SIG-M5 treated with dmso at 0.1 percent for 504 hours (cell line): ENCODE measurements around the gene SPRYD3.
"Not testable (repeated sequence)": the region's sequence is repeated elsewhere in the genome, so short reads cannot be mapped to it uniquely, and the experiment has no call there.

ENCODE experiments used
- DNase-seq: peaks from one replicate; lab custom pipeline; 2025; ENCODE audit not compliant: unreplicated experiment; lab: John Stamatoyannopoulos, UW

Gene SPRYD3

DNA sequence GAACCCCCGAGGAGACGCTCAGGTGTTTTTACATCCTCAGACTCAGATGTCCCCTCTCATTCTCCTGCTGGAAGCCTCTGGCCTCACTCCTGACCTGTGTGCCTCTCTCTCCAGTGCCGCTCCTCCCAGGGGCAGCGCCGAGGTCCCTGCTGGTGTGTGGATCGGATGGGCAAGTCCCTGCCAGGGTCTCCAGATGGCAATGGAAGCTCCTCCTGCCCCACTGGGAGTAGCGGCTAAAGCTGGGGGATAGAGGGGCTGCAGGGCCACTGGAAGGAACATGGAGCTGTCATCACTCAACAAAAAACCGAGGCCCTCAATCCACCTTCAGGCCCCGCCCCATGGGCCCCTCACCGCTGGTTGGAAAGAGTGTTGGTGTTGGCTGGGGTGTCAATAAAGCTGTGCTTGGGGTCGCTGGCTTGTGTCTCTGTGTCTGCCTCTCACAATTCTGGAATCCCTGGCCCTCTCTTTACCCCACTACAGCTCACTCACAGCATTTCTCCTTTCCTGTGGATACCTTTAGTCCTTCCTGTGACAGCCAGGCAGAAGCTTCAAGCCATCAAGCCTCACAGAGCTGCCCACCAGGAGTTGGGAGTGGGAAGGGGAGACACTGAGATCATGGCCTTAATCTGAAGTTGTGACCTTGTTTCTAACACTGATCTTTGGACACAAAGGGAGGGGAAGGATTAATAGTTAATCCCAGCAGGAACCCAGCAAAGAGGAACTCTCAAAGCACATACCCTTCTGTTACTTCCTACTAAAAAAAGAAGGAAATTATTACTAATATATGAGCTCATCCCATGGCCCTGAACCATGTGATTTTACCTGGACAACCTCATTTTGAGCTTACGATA, 23.0 kb upstream of the SPRYD3 start:
- no peak for DNase-seq

DNA sequence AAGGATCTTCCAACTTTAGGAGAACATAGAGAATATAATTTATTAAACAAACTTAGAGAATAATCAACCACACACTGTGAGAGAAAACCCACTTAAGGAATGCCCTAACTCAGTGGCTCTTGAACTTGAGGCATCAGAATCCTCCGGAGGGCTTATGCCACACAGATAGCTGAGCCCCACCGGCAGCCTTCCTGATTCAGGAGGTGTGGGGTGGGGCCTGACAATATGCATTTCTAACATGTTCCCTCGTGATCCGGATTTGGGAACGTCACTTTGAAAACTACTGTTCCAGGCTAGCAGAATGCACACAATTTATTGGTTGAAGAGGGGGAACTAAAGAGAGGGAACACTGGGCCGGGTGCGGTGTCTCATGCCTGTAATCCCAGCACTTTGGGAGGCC, 22.1 kb upstream of the SPRYD3 start:
- DNase-seq, result no peak

DNA sequence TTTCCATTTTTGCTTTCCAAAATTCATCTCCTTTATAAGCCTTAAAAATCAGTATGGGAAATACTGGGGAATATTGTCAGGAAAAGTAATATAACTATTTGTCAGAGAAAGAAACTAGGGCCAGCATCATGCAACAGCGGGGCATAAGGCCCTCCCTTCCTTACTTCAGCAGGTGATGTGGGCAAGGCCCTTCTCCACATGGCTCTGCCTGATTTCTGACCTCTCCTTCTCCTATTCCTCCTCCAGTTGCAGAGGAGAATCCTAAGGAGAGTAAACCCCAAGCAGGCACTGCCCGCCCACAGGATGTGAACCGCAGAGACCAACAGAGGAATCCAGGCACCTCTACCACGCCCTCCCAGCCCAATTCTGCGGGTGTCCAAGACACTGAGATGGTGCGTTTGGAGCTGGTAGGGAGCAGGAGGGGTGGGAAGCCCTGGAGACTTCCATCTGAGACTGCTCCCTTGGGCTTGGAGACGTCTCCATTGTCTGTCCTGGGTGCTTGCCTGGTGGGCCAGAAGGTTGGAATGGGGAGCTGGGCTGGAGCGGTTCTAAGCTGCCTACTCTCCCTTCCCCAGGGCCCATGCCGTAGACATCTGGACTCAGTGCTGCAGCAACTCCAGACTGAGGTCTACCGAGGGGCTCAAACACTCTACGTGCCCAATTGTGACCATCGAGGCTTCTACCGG, 21.4 kb upstream of the SPRYD3 start:
- DNase-seq, result no peak

DNA sequence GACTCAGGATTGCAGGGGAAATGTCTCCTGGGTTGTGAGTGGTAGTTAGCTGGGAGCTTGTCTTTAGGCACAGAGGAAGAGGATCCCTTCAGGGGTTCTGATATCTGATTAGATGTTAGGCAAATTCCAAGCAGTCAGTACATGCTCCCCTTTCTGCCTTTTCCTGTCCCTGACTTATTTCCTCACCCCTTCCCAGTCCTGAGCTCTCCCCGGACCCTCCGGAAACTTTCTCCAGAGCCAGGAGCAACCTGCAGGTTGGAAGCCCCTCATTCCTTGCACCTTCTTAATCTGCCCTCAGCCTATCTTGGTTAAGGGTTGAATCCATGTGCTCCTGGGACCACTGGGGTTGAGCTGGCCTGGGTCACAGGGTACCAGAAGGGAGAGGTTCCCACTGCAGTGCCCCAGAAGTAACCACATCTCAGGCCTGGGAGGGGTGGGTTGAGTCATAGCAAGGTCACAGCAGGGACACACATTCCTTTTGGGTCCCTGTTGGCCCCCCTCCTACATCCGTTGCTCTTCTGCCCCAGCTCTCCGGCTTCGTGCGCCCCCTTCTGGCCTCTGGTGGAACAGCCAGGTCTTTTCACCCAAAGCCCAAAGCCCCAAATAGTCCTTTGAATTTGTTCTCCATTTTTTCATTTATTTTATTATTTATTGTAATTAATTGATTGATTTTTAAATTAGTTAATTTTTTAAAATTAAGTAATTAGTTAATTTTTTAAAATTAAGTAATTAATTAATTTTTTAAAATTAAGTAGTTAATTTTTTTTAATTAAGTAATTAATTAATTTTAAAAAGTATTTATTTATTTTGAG, 20.1 kb upstream of the SPRYD3 start:
- DNase-seq, result peak; percentile 94

DNA sequence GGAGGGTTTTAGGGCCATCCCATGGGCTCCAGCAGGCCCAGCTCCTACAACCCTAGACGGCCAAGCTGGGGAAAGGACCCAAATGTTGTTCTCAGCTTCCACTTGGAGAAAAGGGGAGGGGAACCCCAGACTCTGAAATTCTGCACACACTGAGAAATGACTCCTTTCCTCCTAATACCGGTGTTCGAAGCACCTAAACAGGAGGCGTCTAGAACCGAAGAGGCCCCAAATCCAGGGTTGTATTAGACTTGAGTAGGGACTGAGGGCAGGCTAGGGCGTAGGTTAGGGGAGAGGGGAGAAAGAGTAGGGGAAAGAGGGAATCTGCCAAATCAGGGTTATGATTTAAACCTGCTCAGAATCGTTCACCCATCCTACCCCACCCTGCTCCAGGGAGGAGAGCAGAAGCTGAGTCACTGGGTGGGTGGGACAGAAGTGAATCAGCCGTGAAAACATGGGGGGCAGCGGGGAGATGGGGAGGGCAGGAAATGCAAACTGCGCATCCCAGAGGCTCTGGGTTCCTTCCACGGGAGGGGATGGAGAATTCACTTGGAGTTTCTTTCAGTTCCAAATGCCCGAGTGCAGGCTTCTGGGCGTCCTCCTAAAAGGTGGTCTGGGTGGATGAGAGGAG, 19.3 kb upstream of the SPRYD3 start:
- DNase-seq, result no peak

DNA sequence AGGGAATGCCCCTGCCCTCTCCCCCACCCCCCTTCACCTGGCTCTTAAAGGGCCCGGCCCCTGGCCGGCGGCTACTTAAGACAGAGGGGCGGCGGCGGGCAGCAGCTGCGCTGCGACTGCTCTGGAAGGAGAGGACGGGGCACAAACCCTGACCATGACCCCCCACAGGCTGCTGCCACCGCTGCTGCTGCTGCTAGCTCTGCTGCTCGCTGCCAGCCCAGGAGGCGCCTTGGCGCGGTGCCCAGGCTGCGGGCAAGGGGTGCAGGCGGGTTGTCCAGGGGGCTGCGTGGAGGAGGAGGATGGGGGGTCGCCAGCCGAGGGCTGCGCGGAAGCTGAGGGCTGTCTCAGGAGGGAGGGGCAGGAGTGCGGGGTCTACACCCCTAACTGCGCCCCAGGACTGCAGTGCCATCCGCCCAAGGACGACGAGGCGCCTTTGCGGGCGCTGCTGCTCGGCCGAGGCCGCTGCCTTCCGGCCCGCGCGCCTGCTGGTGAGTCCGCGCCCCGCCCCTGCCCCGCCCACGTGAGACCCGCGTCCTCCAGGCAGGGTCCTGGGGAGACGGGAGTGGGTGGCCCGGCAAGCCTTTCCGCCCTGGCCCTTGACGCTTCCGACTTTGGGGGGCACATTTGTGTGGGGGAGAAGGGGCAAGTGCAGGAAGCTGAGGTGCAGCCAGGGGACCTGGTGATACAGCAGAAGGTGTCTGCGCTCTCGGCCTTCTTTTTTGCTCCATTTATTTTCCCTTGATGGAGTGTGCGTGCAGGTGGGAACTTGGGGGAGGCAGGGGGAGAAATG, 18.6 kb upstream of the SPRYD3 start, which contains the start of gene IGFBP6:
TSS of gene IGFBP6 (plus strand) at position 104 of the 790 bp plus-strand sequence. CDS start at position 155, 51 bp downstream.
- no peak for DNase-seq

DNA sequence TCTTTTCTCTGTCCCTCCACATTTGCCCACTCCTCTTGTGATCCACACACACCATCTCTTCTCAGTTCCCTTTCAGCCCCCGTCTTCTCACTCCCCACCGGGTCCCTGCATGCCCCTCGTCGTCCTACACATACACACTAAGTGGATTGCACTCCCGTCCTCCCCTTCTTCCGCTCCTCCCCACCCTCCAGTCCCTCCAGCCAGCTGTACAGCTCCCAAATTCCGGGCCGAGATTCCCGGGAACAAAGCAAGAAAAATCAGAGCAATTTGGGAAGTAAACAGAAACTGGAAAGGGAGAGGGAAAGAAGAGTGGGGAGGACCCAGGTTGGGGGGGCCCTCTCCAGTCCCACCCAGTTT, 18.0 kb upstream of the SPRYD3 start:
- no peak for DNase-seq

DNA sequence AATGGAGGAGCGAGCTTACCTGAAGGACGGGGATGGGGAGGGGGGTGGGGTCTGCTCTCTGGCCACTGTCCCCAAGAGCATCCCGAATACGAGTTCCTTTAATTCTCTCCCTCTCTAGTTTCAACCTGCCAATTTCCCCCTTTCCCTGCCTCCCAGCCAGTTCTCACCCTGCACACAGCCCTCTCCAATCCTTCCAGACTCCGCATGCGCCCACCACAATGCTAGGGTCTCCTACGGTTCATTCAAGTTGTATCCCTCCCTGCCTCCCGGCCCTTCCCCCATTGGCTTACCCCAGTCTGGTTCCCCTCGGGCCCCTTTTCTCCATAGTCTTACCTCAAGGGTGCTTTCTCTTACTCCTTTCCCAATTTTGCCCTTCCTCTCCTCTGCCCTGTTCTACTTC, 17.6 kb upstream of the SPRYD3 start:
- DNase-seq, result no peak

DNA sequence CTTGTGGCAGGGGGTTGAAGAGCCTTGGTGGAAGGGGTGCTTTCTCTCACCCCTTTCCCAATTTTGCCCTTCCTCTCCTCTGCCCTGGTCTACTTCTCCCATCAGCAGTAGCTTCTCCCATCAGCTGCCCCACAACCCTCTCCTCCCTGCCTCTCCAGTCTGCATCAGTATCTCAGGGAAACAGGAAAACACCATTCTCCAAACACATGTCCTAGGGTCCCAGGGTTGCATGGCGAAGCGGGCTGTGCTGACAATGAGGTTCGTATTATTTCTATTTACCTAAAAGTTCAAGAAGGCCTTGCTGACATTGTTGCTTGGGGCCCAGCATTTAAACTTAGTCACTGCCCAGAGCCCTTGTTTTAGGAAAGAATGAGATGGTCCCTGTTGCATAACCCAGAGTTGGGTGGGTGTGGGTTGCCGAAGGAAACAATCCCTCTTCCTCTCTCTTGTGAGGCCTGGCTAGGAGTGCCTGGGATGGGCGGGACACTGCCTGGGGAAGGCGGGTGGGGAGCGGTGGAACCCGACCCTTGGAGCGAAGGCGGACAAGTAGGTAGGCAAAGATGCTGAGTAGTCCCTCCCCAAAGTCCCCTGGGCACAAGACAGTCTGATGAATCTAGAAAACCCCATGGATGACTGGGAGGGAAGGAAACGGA, 17.0 kb upstream of the SPRYD3 start:
- DNase-seq, result peak; percentile 37

DNA sequence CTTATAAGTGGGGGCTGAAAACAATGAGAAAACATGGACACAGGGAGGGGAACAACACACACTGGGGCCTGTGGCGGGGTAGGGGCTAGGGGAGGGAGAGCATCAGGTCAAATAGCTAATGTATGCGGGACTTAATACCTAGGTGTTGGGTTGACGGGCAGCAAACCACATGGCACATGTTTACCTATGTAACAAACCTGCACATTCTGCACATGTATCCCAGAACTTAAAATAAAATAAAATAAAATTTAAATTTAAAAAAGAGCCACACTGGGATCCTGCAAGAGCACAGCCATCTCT, 16.4 kb upstream of the SPRYD3 start:
- not testable (repeated sequence) for DNase-seq

DNA sequence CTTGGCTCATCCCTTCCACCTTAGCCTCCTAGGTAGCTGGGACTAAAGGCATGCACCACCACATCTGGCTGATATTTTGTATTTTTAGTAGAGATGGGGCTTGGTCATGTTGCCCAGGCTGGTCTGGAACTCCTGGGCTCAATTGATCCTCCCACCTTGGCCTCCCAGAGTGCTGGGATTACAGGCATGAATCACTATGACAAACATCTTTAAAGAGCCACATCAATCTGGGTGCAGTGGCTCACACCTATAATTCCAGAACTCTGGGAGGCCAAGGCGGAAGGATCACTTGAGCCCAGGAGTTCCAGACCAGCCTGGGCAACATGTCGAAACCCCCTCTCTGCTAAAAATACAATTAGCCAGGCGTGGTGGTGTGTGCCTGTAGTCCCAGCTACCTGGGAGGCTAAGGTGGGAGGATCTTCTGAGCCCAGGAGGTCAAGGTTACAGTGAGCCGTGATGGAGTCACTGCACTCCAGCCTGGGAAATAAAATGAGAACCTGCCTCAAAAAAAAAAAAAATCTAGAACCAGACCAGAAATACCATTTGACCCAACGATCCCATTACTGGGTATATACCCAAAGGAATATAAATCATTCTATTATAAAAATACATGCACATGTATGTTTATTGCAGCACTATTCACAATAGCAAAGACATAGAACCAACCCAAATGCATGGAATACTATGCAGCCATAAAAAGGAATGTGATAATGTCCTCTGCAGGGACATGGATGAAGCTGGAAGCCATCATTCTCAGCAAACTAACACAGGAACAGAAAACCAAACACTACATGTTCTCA, 15.8 kb upstream of the SPRYD3 start:
- not testable (repeated sequence) for DNase-seq

DNA sequence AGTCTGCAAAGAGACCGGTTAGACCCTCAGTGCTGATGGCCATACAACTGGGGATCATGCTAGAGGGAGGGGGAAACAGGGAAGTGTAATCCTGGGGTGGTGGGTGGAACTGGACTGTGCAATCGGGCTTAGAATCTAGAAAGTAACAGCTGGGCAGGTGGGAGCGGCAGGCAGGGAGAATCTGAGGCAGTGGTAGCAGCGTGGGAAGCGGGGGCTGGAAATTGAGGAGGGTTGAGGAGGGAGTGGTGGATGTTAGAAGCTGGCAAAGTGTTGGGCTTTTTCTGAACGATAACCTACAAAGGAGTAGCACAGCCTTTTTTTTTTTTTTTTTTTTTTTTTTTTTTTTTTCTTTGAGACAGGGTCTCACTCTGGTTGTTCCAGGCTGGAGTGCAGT, 15.2 kb upstream of the SPRYD3 start:
- DNase-seq, result no peak

DNA sequence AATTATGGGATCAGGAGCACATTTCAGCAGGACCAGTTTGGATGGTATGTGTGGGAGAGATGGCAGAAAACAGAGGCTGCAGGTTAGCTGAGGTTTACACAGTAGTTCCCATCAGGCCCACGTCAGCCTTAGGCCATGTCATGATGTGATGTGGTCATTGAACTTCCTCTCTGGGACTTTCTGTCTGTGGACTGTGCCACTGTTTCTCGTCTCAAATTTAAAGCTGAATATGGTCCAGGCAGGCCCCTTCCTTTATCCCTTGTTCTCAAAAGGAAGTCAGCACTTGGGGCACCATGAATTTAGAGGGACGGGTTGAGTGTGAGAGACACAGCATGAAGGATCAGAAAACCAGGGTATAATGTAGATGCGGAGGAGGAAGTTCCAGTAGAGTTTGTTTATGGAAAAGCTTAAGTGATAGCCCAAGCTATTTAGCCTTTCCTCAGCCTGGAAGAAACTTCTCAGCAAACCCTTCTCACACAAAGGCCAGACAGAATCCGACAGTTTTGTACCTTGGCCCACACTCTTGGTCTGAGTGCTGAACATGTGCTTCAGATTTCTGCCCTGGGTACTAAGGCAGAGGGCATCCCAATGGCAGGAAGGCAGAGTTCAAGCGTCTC, 14.7 kb upstream of the SPRYD3 start:
- peak; percentile 25 for DNase-seq

DNA sequence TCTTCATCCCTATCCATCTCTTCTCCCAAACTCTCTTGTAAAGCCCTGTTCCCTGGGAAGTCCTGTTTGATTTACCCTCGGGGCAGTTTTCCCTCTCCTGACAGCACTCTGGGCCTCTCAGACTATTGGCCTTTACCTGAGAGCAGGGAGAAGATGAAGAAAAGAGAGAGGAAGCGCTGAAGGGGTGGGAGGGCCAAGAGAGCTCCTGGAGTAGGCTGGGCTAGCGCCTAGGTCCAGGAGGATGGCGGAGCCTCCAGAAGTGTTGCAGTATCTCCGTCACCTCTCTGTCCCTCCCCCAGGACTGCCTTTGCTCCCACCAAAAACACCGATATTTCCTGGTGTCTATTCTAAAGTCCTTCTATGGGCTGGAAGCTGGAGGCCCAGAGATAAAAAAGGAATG, 12.6 kb upstream of the SPRYD3 start:
- DNase-seq, result no peak

DNA sequence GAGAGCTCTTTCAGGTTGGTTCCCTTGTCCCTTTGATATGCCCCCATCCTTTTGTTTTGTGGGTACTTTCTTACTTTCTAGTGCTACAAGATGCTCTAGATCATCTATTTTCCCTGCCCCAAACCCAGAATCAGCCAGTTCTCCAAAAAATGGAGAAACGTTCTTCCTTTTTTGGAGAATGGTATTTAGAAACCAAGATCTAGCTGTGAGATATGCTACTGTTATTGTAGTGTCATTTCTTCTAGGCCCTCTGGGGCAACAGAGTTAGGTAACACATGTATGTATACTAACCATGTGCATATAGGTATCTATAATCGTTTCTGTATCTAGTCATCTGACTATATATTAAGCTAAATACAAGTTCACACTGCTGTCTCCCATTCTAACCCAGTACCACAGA, 11.4 kb upstream of the SPRYD3 start:
- DNase-seq, result peak; percentile 19

DNA sequence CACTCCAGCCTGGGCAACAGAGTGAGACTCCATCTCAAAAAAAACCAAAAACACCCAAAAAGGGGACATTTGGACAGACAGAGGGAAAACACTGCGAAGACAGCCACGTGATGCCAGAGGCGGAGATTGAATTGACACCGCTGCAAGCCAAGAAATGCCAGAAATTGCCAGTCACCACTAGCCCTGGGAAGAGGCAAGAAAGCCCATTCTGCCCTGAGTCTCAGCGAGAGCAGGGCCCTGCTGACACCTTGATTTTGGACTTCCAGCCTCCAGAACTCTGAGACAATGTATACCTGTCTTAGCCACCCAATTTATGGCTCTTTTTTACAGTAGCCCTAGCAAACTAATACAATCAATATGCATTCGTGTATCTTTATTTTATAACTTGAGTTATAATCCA, 10.9 kb upstream of the SPRYD3 start:
- DNase-seq, result no peak

DNA sequence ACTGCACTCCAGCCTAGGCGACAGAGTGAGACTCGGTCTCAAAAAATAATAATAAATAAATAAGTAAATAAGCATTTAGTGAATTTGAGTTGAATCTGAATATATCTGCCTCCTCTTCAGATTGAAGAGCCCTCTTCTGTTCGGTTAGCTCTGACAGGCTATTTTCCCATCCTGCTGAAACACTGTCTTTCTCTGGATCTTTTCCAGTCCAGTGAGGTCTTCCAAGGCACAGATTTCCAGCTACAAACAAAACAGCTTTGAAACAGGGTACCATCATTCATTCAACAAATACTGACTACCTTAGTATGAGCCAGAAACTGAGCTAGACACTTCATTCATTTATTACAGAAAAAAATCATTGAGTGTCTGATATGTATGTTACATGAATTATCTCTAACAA, 7.2 kb upstream of the SPRYD3 start:
- DNase-seq, result no peak

DNA sequence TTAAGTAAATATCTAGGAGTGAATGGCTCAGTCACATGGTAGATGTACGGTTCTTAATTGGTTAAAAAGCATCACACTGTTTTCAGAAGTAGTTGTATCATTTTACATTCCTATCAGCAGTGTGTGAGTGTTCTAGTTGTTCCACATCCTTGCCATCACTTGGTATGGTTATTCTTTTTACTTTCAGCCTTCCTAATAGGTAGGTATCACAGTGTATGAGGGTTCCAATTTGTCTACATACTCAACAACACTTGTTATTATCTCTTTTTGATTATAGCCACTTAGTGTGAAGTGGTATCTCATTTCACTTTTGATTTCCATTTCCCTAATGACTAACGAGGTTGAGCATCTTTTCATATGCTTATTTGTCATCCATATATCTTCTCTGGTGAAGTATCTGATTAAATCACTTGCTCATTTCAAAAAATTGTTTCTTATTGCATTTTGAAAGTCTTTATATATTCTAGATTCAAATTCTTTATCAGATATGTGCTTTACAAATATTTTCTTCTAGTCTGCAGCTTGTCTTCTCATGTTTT, 3.5 kb upstream of the SPRYD3 start:
- no peak for DNase-seq
